HCEC 1CT (cell line): ENCODE measurements around the gene DAZAP1.

Experiments used
- DNase-seq: peaks from one replicate; pipeline ENCODE4 v3.0.0-alpha.2; 2017

Gene DAZAP1

GRCh38 chr19:1407528-1408299, at the start of gene DAZAP1:
DAZAP1 (plus strand) TSS chr19:1407586; CDS start chr19:1407774, 188 bp downstream.
- DNase-seq, result peak; percentile 24

- DNase-seq, result no peak
These were observed 47.1 kb upstream of the DAZAP1 start for GRCh38 chr19:1360126-1360817.

DNA sequence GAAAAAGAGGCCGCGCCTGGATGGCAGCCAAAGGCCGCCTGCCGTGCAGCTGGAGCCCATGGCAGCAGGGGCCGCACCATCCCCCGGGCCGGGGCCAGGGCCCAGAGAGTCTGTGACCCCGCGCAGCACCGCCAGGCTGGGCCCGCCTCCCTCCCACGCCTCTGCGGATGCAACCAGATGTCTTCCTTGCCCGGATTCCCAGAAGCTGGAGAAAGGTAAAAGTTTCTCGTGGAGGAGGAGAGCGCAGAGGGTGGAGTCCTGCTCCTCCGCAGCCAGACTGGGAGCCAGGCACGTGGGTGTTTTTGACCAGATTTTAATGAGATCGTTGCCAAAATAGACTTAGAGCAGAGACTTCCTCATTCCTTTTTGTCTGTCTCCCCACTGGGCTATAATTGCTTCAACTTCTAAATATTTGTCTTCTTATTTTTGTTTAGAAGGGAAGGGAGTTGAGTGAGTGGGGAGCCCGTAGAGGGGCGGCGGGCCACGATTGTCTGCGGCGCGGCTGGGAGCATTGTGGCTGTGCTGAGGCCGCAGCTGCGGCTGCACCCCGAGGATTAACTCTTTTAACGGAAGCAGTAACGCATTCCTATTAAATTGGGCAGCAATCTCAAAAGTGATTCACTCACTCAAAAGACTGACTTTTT, 46.4 kb upstream of the DAZAP1 start:
- peak; percentile 64 for DNase-seq

DNA sequence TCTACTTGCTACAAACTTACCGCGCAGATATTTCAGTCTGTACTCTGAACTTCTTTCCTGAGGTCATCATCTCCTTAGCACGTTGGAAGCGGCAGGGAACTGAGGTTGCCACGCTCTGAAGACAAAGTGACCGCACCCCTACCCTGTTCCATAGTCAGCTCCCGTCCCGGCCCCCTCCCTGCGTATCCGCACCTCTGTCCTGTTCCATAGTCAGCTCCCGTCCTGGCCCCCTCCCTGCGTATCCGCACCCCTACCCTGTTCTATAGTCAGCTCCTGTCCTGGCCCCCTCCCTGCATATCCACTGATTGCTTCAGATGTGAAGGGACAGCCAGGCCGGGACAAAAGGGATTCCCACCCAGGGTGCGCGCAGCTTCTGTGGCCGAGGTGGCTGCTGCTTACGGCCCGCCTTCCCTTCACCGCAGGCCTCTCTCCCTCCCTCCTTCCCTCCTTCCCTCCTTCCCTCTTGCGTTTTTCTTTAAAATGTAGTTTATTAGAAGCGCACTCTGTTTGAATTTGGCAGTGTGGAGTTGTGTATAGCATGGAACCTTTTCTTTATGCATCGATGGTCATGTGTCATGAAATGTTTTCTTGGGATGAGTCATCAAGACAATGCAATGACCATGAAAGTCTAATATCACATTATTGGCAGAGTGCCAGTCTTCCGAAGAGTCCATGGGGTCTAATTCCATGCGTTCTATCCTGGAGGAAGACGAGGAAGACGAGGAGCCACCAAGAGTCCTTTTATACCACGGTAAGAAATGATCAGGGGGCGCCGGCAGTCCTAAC, 45.6 kb upstream of the DAZAP1 start:
- DNase-seq, result no peak

- no peak for DNase-seq
These were observed 44.8 kb upstream of the DAZAP1 start for GRCh38 chr19:1362387-1363257.

DNA sequence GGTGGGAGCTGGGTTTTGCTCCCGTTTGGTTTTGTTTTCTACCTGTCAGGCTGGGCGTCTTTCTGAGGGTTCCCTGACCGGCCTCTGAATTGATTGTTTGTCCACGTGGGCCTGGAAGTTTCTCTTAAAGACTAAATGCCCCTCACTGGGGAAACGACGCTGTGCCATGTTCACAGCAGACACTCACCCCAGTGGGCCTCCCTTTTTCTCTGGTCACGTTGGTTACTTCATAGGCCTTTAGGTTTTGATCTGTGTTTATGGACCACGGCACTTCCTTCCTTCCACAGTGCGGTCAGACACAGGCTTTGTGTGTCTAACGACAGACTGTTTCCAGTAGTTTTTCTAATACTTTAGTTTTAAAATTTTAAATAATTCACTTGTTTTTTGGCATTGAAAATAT, 43.8 kb upstream of the DAZAP1 start:
- DNase-seq, result no peak

DNA sequence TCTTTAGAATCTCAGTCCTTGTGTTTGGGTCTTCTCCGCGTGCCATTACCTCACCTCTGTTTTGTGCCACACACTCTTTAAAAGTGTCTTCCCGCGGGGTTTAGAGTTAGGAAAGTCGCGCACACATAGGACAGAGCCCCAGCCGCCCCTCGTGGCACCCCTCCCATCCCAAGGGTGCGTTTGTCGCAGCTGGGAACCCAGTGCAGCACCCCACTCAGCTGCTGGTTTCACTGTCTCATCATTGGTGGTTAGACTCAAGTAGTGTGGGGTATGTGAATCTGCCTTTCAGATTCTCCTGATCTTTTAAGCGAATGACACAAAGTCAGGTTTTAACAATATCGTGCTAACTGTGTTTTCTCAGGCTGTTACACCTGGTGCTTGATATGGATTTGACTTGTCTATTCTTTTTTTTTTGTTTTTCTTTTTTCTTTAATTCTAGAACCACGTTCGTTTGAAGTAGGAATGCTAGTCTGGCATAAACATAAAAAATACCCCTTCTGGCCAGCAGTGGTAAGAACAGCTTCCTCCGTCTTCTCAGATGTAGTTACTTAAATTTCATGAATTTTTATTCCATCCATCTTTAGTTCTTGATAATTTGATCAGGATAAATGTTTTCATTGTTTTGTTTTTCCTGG, 43.2 kb upstream of the DAZAP1 start:
- no peak for DNase-seq

- no peak for DNase-seq
These were observed 41.8 kb upstream of the DAZAP1 start for GRCh38 chr19:1365319-1366269.

DNA sequence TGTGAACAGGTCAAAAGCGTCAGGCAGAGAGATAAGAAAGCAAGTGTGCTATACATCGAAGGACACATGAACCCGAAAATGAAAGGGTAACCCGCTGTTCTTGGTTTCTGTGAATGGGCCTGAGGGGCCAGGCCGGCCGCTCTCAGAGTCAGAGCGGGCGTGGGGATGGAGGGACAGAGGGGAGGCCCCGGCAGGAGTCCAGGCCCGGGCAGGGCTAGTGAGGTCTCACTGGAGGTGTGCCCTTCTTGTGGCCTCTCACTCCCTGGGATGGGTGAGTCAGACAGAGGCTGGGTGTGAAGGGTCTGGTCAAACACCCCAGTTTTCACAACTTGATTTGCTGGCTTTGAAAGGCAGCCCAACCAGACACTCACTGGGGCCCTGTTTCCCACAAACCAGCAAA, 41.1 kb upstream of the DAZAP1 start:
- DNase-seq, result no peak

DNA sequence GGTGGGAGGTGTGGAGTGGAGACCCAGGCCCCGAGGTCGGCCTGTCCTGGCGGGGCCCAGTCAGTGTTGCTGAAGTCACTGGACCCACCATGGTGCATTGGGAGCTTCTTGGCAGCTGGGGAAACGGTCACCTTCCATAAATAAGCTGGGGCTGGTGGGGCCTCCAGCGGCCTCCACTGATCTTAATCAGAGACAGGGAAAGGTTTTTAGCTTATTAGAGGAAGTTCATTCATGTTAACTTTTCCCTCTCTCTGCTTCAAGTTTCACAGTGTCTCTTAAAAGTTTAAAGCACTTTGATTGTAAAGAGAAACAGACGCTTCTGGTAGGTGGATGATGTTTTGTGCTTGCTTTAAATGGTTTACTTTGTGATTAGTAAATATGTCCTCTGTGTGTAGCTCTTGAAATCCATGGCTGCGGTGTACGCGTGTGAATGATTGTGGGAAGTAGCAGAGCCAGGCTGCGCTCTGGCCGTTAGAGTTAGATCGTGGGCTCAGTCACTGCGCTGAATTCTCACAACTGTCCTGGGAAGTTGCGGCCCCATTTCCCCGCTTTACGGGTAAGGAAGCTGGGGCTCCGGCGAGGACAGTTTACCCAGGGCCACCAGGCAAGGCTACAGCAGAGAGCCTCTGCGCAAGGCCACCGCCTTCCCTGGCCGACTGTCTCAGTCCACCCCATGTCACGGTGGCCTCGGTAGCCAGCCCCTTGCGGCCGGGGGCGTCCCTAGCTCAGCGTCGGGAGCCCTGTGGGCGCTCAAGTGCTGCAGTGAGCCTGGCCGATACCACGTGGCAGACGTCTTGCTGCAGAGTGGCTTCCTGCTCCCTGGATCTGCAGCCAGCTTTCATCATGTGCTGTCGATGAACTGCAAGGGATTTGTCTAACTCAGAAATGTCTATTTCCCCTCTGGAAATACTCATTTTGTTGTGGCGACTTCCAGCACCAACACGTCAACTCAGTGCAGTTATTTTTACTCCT, 40.2 kb upstream of the DAZAP1 start:
- DNase-seq, result no peak

DNA sequence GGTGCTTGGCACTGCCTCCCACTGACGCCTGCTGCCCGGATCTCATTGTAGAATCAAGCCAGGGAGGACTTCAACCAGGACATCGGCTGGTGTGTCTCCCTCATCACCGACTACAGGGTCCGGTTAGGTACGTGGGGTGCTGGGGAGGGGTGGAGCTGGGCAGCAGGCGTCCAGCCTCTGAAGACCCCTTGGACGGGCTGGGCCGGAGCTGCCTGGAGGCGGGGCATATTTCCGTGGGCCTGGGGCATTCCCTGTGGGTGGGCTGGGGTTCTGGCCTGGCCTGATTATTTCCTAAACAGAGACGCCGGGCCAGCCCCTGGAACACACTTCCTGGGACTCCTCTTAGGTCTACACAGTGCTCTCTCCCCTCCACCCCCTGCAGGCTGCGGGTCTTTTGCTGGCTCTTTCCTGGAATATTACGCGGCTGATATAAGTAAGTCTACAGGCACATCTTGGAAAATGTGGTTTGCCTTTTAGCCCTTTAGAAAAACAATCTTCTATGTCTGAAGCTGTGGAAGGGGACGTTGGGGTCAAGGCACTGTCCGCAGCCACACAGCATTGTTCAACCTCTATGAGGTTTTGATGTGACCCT, 38.1 kb upstream of the DAZAP1 start:
- no peak for DNase-seq

DNA sequence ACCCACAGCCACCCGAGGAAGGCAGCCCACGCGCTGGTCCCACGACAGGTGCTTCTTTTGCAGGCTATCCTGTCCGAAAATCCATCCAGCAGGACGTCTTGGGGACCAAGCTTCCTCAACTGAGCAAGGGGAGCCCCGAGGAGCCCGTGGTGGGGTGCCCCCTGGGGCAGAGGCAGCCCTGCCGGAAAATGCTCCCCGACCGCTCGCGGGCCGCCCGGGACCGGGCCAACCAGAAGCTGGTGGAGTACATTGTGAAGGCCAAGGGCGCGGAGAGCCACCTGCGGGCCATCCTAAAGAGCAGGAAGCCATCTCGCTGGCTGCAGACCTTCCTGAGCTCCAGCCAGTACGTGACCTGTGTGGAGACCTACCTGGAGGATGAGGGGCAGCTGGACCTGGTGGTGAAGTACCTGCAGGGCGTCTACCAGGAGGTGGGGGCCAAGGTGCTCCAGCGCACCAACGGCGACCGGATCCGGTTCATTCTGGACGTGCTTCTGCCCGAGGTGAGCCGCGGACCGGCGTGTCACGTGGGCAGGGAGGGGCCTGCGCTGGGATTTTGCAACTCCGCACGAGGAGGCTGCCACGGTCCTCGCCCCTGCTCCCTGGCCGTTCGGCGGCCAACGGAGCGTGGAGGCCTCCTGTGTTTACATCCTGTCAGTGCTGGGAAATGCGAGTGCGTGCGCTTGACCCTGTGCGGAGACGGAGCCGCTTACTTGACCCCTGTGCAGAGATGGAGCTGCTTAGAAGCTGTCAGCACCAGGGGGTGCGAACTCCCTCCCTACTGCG, 36.6 kb upstream of the DAZAP1 start:
- DNase-seq, result no peak

GRCh38 chr19:1373042-1373533, 34.3 kb upstream of the DAZAP1 start:
- no peak for DNase-seq

- no peak for DNase-seq
These were observed 33.7 kb upstream of the DAZAP1 start for GRCh38 chr19:1373534-1374249.

DNA sequence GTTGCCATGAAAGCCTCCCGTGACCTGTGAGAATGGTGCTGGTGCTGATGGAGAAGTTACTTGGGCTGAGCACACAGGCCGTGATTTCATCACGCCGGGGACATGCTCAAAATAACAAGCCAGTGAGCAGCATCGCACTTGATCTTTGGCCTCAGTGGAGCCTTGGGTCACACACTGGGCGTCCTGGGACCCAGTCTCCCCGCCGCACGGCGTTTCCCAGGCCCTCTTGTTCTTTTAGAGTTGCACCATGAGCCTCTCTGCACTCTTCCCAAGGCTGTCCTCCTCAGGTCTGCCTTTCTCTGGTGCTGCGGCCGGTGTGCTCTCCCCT, 33.2 kb upstream of the DAZAP1 start:
- no peak for DNase-seq

DNA sequence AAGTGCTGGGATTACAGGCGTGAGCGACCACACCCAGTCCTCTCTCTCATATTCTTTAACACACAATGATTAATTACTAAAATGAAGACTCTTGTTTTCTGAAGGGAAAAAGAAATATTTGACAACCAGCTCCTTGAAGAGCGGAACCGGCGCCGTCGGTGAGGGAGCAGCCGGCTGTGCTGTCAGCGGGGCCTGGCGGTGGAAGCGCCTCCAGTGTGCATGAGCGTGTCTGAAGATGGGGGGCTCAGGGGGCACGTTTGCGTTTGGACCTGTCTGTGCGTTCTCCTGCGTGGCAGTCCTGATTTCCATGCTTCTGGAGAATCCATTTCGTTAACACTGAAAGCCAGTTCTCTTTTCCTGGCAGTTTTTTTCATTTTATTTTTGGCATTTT, 31.0 kb upstream of the DAZAP1 start:
- no peak for DNase-seq
